Tibial nerve (tissue), 3 donors: ENCODE results near the gene ZNFX1.

Experiments
- POLR2A ChIP-seq, 2 donors: fragments of 450-650 bp; IDR thresholded peaks; one replicate each; pipeline ENCODE4 v1.6.1; 2017; ENCODE audit warnings: antibody characterized with exemption in 2 of 2, mild to moderate bottlenecking in 2 of 2, moderate library complexity in 2 of 2
- TF ChIP-seq, protein P1 (sequence below), 5 experiments: fragments of 200-600 bp in 3 of 5; fragments of 450-650 bp in 2 of 5; sonication (generic) in 3 of 5; IDR thresholded peaks; one replicate each; pipeline ENCODE4 v1.5.1; 2016 to 2019; ENCODE audit warnings: antibody characterized with exemption in 5 of 5, mild to moderate bottlenecking in 3 of 5, moderate library complexity in 2 of 5

DNA sequence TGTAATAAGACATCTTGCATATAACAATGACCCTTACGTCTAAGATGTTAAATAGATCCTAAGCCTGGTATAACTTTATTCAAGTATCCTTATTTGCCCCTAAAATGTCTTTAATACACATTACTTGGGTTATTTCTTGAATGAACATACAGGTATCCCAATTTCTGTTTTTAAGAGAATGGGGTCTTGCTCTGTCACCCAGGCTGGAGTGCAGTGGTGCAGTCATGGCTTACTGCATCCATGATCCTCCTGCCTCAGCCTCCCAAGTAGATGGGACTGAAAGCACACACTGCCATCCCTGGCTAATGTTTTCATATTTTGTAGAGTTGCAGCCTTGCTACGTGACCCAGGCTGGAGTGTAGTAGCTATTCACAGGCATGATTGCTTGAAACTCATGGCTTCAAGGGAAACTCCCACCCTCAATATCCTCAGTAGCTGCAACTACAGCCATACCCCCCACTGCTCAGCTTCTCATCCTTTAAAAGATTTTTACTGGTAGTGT is 10.4 kb upstream of the ZNFX1 start:
- TF ChIP-seq POLR2A (IDR thresholded peaks at IDR 0.05): no peak
- TF ChIP-seq, protein P1, sequence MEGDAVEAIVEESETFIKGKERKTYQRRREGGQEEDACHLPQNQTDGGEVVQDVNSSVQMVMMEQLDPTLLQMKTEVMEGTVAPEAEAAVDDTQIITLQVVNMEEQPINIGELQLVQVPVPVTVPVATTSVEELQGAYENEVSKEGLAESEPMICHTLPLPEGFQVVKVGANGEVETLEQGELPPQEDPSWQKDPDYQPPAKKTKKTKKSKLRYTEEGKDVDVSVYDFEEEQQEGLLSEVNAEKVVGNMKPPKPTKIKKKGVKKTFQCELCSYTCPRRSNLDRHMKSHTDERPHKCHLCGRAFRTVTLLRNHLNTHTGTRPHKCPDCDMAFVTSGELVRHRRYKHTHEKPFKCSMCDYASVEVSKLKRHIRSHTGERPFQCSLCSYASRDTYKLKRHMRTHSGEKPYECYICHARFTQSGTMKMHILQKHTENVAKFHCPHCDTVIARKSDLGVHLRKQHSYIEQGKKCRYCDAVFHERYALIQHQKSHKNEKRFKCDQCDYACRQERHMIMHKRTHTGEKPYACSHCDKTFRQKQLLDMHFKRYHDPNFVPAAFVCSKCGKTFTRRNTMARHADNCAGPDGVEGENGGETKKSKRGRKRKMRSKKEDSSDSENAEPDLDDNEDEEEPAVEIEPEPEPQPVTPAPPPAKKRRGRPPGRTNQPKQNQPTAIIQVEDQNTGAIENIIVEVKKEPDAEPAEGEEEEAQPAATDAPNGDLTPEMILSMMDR (IDR thresholded peaks at IDR 0.05): no peak
